WTC11 (cell line): Measurements from ENCODE around the gene UNKL. TPM values are rescaled to one million over a fixed set of nuclear protein-coding genes. Genes with fewer than 3 reads are reported as not detected.

Source experiments
- ATAC-seq: fragments of 200-7000 bp; cut with Tn5 transposase; 2 replicates; pipeline ENCODE4 v1.10.0; 2021; ENCODE audit warnings: mild to moderate bottlenecking, moderate library complexity
- CTCF ChIA-PET: fragments of 300-600 bp; sonication (Branson Sonifier 250); formaldehyde crosslinking; loops from one replicate; lab custom pipeline; 2021; ENCODE audit warnings: antibody characterized with exemption; lab: Charles Lee
- POLR2A ChIA-PET: fragments of 350-600 bp; sonication (Branson Sonifier 250); formaldehyde crosslinking; loops from one replicate; lab custom pipeline; 2021; ENCODE audit warnings: antibody characterized with exemption; lab: Charles Lee
- DNase-seq: peaks from one replicate; pipeline ENCODE4 v3.0.0; 2021; ENCODE audit warnings: low spot score
- H3K27ac Mint-ChIP-seq: 2 replicates; pipeline ENCODE4 v1.8.0; 2021; ENCODE audit warnings: mixed read lengths
- H3K27me3 Mint-ChIP-seq: 2 replicates; pipeline ENCODE4 v1.8.0; 2021; ENCODE audit warnings: low read depth, mild to moderate bottlenecking, moderate library complexity, mixed read lengths
- H3K36me3 Mint-ChIP-seq: 2 replicates; pipeline ENCODE4 v1.8.0; 2021; ENCODE audit warnings: mixed read lengths
- H3K4me1 Mint-ChIP-seq: 2 replicates; pipeline ENCODE4 v1.8.0; 2022; ENCODE audit warnings: mixed read lengths
- H3K4me3 Mint-ChIP-seq: 2 replicates; pipeline ENCODE4 v1.8.0; 2021; ENCODE audit warnings: mild to moderate bottlenecking, moderate library complexity, mixed read lengths
- H3K9me3 Mint-ChIP-seq: 2 replicates; pipeline ENCODE4 v1.8.0; 2021; ENCODE audit warnings: mixed read lengths
- ATF6 ChIP-seq: sonication (generic); formaldehyde crosslinking; IDR thresholded peaks from 2 replicates; pipeline ENCODE4 v1.8.1; 2023; ENCODE audit warnings: mild to moderate bottlenecking, missing genetic modification reagents
- CTCF ChIP-seq: fragments of 200-600 bp; IDR thresholded peaks from 2 replicates; pipeline ENCODE4 v1.8.0; 2022; ENCODE audit warnings: antibody characterized with exemption
- E2F4 ChIP-seq: sonication (generic); formaldehyde crosslinking; IDR thresholded peaks from 2 replicates; pipeline ENCODE4 v1.8.1; 2022; ENCODE audit warnings: low read depth, mild to moderate bottlenecking, moderate library complexity, missing genetic modification reagents, borderline replicate concordance
- ESRRA ChIP-seq: sonication (generic); formaldehyde crosslinking; IDR thresholded peaks from 2 replicates; pipeline ENCODE4 v1.8.1; 2022; ENCODE audit warnings: mild to moderate bottlenecking, missing genetic modification reagents, borderline replicate concordance
- FOXK1 ChIP-seq: sonication (generic); formaldehyde crosslinking; IDR thresholded peaks from 2 replicates; pipeline ENCODE4 v1.8.0; 2022; ENCODE audit warnings: mild to moderate bottlenecking, moderate library complexity, missing genetic modification reagents
- GABPB1 ChIP-seq: sonication (generic); formaldehyde crosslinking; IDR thresholded peaks from 2 replicates; pipeline ENCODE4 v1.8.1; 2023; ENCODE audit warnings: mild to moderate bottlenecking, missing genetic modification reagents
- GRHL2 ChIP-seq: fragments of 250-450 bp; sonication (Bioruptor Pico); IDR thresholded peaks from 2 replicates; pipeline ENCODE4 v1.8.0; 2022; ENCODE audit warnings: mild to moderate bottlenecking, moderate library complexity; ENCODE audit not compliant: insufficient replicate concordance, severe bottlenecking
- IRF1 ChIP-seq: sonication (generic); formaldehyde crosslinking; IDR thresholded peaks from 2 replicates; pipeline ENCODE4 v1.8.0; 2023; ENCODE audit warnings: missing genetic modification reagents
- JAZF1 ChIP-seq: fragments of 250-450 bp; sonication (Bioruptor Pico); IDR thresholded peaks from 2 replicates; pipeline ENCODE4 v1.9.0; 2021; ENCODE audit warnings: moderate library complexity, mild to moderate bottlenecking, inconsistent platforms
- NFE2L1 ChIP-seq: sonication (generic); formaldehyde crosslinking; IDR thresholded peaks from 2 replicates; pipeline ENCODE4 v1.8.1; 2023; ENCODE audit warnings: missing genetic modification reagents
- NFYB ChIP-seq: sonication (generic); formaldehyde crosslinking; conservative IDR thresholded peaks from 2 replicates; pipeline ENCODE4 v1.8.0; 2022; ENCODE audit warnings: low read depth, missing genetic modification reagents
- RELA ChIP-seq: sonication (generic); formaldehyde crosslinking; IDR thresholded peaks from 2 replicates; pipeline ENCODE4 v1.8.1; 2022; ENCODE audit warnings: missing genetic modification reagents, mild to moderate bottlenecking, borderline replicate concordance
- RORB ChIP-seq: fragments of 250-450 bp; sonication (Bioruptor Pico); IDR thresholded peaks from 2 replicates; pipeline ENCODE4 v1.9.0; 2021; ENCODE audit warnings: mild to moderate bottlenecking
- SP1 ChIP-seq: sonication (generic); formaldehyde crosslinking; conservative IDR thresholded peaks from 2 replicates; pipeline ENCODE4 v1.8.1; 2022; ENCODE audit warnings: missing genetic modification reagents
- TEAD4 ChIP-seq: sonication (generic); formaldehyde crosslinking; IDR thresholded peaks from 2 replicates; pipeline ENCODE4 v1.8.0; 2022; ENCODE audit warnings: mild to moderate bottlenecking, missing genetic modification reagents
- USF2 ChIP-seq: sonication (generic); formaldehyde crosslinking; IDR thresholded peaks from 2 replicates; pipeline ENCODE4 v1.8.1; 2023; ENCODE audit warnings: mild to moderate bottlenecking, missing genetic modification reagents, moderate library complexity
- ZNF121 ChIP-seq: sonication (generic); formaldehyde crosslinking; IDR thresholded peaks from 2 replicates; pipeline ENCODE4 v1.8.0; 2023; ENCODE audit warnings: missing genetic modification reagents
- ZNF219 ChIP-seq: sonication (generic); formaldehyde crosslinking; IDR thresholded peaks from 2 replicates; pipeline ENCODE4 v1.8.0; 2023; ENCODE audit warnings: missing genetic modification reagents, mild to moderate bottlenecking, borderline replicate concordance
- ZNF232 ChIP-seq: sonication (generic); formaldehyde crosslinking; IDR thresholded peaks from 2 replicates; pipeline ENCODE4 v1.8.0; 2022; ENCODE audit warnings: mild to moderate bottlenecking, missing genetic modification reagents
- ZNF263 ChIP-seq: sonication (generic); formaldehyde crosslinking; IDR thresholded peaks from 2 replicates; pipeline ENCODE4 v1.8.1; 2022; ENCODE audit warnings: low read depth, mild to moderate bottlenecking, moderate library complexity, missing genetic modification reagents
- ZNF281 ChIP-seq: sonication (generic); formaldehyde crosslinking; IDR thresholded peaks from 2 replicates; pipeline ENCODE4 v1.8.0; 2023; ENCODE audit warnings: mild to moderate bottlenecking, missing genetic modification reagents
- ZNF416 ChIP-seq: fragments of 250-450 bp; sonication (Bioruptor Pico); IDR thresholded peaks from 2 replicates; pipeline ENCODE4 v1.9.0; 2021; ENCODE audit warnings: mild to moderate bottlenecking, inconsistent platforms
- ZSCAN18 ChIP-seq: fragments of 250-450 bp; sonication (Bioruptor Pico); IDR thresholded peaks from 2 replicates; pipeline ENCODE4 v2.1.2; 2022; ENCODE audit warnings: mild to moderate bottlenecking, moderate library complexity
- total RNA-seq: library from RNA; stranded (reverse); gene quantifications from 3 replicates; pipeline ENCODE4 v1.2.3, GENCODE V29; 2021

UNKL gene
- total RNA-seq, 1 experiment from 2014 or later = 53.3 TPM

GRCh38 chr16:1380195-1380594 is 34.3 kb downstream of the UNKL start:
- H3K9me3 Mint-ChIP-seq = no peaks in the 10 kb centered on the region
- peaks cover 18% of the 10 kb centered on the region for H3K4me1 Mint-ChIP-seq
- ChIA-PET POLR2A (interaction anchor here (1.4 kb wide), 2 partner anchors 27 to 37 kb away, joined by 3 to 12 read pairs; no protein-coding TSS in a partner anchor), CTCF (interaction anchor here (0.5 to 3.1 kb wide), 14 partner anchors 9 to 659 kb away, joined by 3 to 31 read pairs (median 4); partner anchors contain the start of genes MAPK8IP3 and NPW)
- no peaks in the 10 kb centered on the region for H3K27me3 Mint-ChIP-seq
- H3K27ac Mint-ChIP-seq = peak overlapping the region; percentile 90; the same call in 1 of the 2 replicates
- ATAC-seq (peak; percentile 2; the same call in 1 of the 2 replicates), DNase-seq (no peak)
- no peak for TF ChIP-seq SP1 (CRISPR knock-in tag)
- TF ChIP-seq ZNF121 = no peak
- TF ChIP-seq NFE2L1 = no peak
- TF ChIP-seq ZNF219 = no peak
- TF ChIP-seq ZNF263 = no peak
- no peak for TF ChIP-seq E2F4
- TF ChIP-seq ZNF232 = no peak
- no peak for TF ChIP-seq TEAD4
- no peak for TF ChIP-seq GABPB1 (CRISPR knock-in tag)
- H3K36me3 Mint-ChIP-seq = peaks cover 2% of the 10 kb centered on the region; the same call in 1 of the 2 replicates
- peak overlapping the region; percentile 85 for H3K4me3 Mint-ChIP-seq

- Mint-ChIP-seq H3K27me3 (no peaks in the 10 kb centered on the region), H3K36me3 (peaks cover 2% of the 10 kb centered on the region; the same call in 1 of the 2 replicates), H3K27ac (peak overlapping the region; percentile 90; the same call in 1 of the 2 replicates), H3K4me3 (peak overlapping the region; percentile 85), H3K9me3 (no peaks in the 10 kb centered on the region), H3K4me1 (peaks cover 18% of the 10 kb centered on the region)
- DNase-seq (peak; percentile 79), ATAC-seq (peak; percentile 78)
- POLR2A ChIA-PET = interaction anchor here (1.2 to 1.4 kb wide), 3 partner anchors 28 to 113 kb away, joined by 3 to 12 read pairs (median 3); partner anchors contain the start of gene TELO2
- CTCF ChIA-PET = interaction anchor here (0.5 to 3.1 kb wide), 17 partner anchors 9 to 658 kb away, joined by 3 to 31 read pairs (median 4); partner anchors contain the start of genes MAPK8IP3 and NPW
- TF ChIP-seq ATF6 (CRISPR knock-in tag) = no peak
- no peak for TF ChIP-seq NFYB (CRISPR knock-in tag)
- TF ChIP-seq IRF1 = no peak
- no peak for TF ChIP-seq ZSCAN18 (CRISPR knock-in tag)
- no peak for TF ChIP-seq GRHL2 (CRISPR knock-in tag)
- no peak for TF ChIP-seq ESRRA
- no peak for TF ChIP-seq JAZF1
- TF ChIP-seq RORB (CRISPR knock-in tag) = no peak
- TF ChIP-seq USF2 (CRISPR knock-in tag) = peak; percentile 46
- TF ChIP-seq ZNF416 (CRISPR knock-in tag) = 0 out of 2 replicates have a peak, but pooled peaks have one; percentile 15
- no peak; the same call in 1 of the 2 replicates for TF ChIP-seq RELA
- no peak for TF ChIP-seq CTCF
- TF ChIP-seq ZNF281 (CRISPR knock-in tag) = no peak
- TF ChIP-seq FOXK1 (CRISPR knock-in tag) = peak; percentile 21; the same call in 1 of the 2 replicates
Observed at GRCh38 chr16:1379304-1380076, 35.0 kb downstream of the UNKL start.
